GM23338 (cell line): ENCODE measurements around the gene TNNI2. TPM values are rescaled to one million over a fixed set of nuclear protein-coding genes. Genes with fewer than 3 reads are reported as not detected.

ENCODE experiments used
- ATAC-seq: fragments of 200-7000 bp; cut with Tn5 transposase; 3 replicates; pipeline ENCODE4 v1.9.1; 2020
- DNase-seq: peaks from one replicate; pipeline ENCODE4 v3.0.0-alpha.2; 2015; ENCODE audit warnings: low spot score
- H2AFZ ChIP-seq: fragments of 200-600 bp; sonication (generic); 2 replicates; pipeline ENCODE4 v1.8.0; 2016; ENCODE audit warnings: antibody characterized with exemption, mild to moderate bottlenecking, moderate library complexity
- H3F3A ChIP-seq: fragments of 200-600 bp; sonication (generic); replicated peaks from 2 replicates; pipeline ENCODE4 v1.8.0; 2017; ENCODE audit warnings: antibody characterized with exemption, mixed run types, low read depth
- H3K27ac ChIP-seq: fragments of 200-600 bp; sonication (generic); 2 replicates; pipeline ENCODE4 v1.6.1; 2016; ENCODE audit warnings: low read depth
- H3K27me3 ChIP-seq: fragments of 200-600 bp; sonication (generic); 2 replicates; pipeline ENCODE4 v1.8.0; 2016; ENCODE audit warnings: mild to moderate bottlenecking, mixed run types, moderate library complexity; ENCODE audit not compliant: insufficient read depth
- H3K36me3 ChIP-seq: fragments of 200-600 bp; sonication (generic); 2 replicates; pipeline ENCODE4 v1.8.0; 2016; ENCODE audit warnings: mild to moderate bottlenecking; ENCODE audit not compliant: insufficient read depth
- H3K4me1 ChIP-seq: fragments of 200-600 bp; sonication (generic); 2 replicates; pipeline ENCODE4 v1.8.0; 2016; ENCODE audit warnings: mild to moderate bottlenecking, moderate library complexity; ENCODE audit not compliant: insufficient read depth
- H3K4me2 ChIP-seq: fragments of 200-600 bp; sonication (generic); 2 replicates; pipeline ENCODE4 v1.7.1; 2017; ENCODE audit warnings: mixed run types
- H3K4me3 ChIP-seq: fragments of 200-600 bp; sonication (generic); 2 replicates; pipeline ENCODE4 v1.6.1; 2016; ENCODE audit warnings: mixed run types
- H3K79me2 ChIP-seq: fragments of 200-600 bp; sonication (generic); replicated peaks from 2 replicates; pipeline ENCODE4 v1.8.0; 2017; ENCODE audit warnings: mild to moderate bottlenecking; ENCODE audit not compliant: insufficient read depth
- H3K9me2 ChIP-seq: fragments of 200-600 bp; sonication (generic); 2 replicates; pipeline ENCODE4 v1.8.0; 2017; ENCODE audit not compliant: insufficient read depth
- H4K20me1 ChIP-seq: fragments of 200-600 bp; sonication (generic); replicated peaks from 2 replicates; pipeline ENCODE4 v1.8.0; 2017; ENCODE audit warnings: mild to moderate bottlenecking; ENCODE audit not compliant: insufficient read depth
- H3K27ac Mint-ChIP-seq: 2 replicates; pipeline ENCODE4 v1.8.0; 2020; ENCODE audit warnings: inconsistent platforms, mild to moderate bottlenecking, moderate library complexity, mixed read lengths
- H3K27me3 Mint-ChIP-seq: 3 replicates; pipeline ENCODE4 v1.8.0; 2022; ENCODE audit warnings: low read depth, mild to moderate bottlenecking, moderate library complexity, mixed read lengths, inconsistent platforms; ENCODE audit not compliant: insufficient read depth, poor library complexity
- H3K36me3 Mint-ChIP-seq: 3 replicates; pipeline ENCODE4 v1.8.0; 2021; ENCODE audit warnings: low read depth, mild to moderate bottlenecking, inconsistent platforms, moderate library complexity, mixed read lengths
- H3K4me1 Mint-ChIP-seq: 3 replicates; pipeline ENCODE4 v1.8.0; 2020; ENCODE audit warnings: mild to moderate bottlenecking, inconsistent platforms, mixed read lengths
- H3K4me3 Mint-ChIP-seq: 3 replicates; pipeline ENCODE4 v1.8.0; 2021; ENCODE audit warnings: moderate library complexity, mild to moderate bottlenecking, inconsistent platforms, mixed read lengths
- H3K9me3 Mint-ChIP-seq: 3 replicates; pipeline ENCODE4 v1.8.0; 2020; ENCODE audit warnings: moderate library complexity, mild to moderate bottlenecking, inconsistent platforms, mixed read lengths
- CREB1 ChIP-seq: fragments of 250-450 bp; sonication (Bioruptor Pico); IDR thresholded peaks from 2 replicates; pipeline ENCODE4 v1.5.0; 2020; ENCODE audit warnings: low read depth, mild to moderate bottlenecking, moderate library complexity
- EZH2 ChIP-seq: fragments of 200-600 bp; sonication (generic); IDR thresholded peaks from one replicate; pipeline ENCODE4 v1.8.0; 2017; ENCODE audit warnings: antibody characterized with exemption, mild to moderate bottlenecking, low read depth; ENCODE audit not compliant: unreplicated experiment
- EZH2phosphoT487 ChIP-seq: fragments of 200-600 bp; sonication (generic); IDR thresholded peaks from one replicate; pipeline ENCODE4 v1.8.1; 2018; ENCODE audit warnings: antibody characterized with exemption; ENCODE audit not compliant: unreplicated experiment
- JUNB ChIP-seq: IDR thresholded peaks from one replicate; pipeline ENCODE4 v1.6.1; 2016; ENCODE audit warnings: antibody characterized with exemption; ENCODE audit not compliant: unreplicated experiment
- NANOG ChIP-seq: IDR thresholded peaks from 2 replicates; pipeline ENCODE4 v1.6.1; 2016; ENCODE audit warnings: antibody characterized with exemption, borderline replicate concordance
- POLR2AphosphoS5 ChIP-seq: IDR thresholded peaks from 2 replicates; pipeline ENCODE4 v1.6.1; 2016; ENCODE audit warnings: antibody characterized with exemption, low read depth
- REST ChIP-seq: IDR thresholded peaks from one replicate; pipeline ENCODE4 v1.6.1; 2018; ENCODE audit warnings: antibody characterized with exemption; ENCODE audit not compliant: unreplicated experiment
- STAT1 ChIP-seq: IDR thresholded peaks from one replicate; pipeline ENCODE4 v1.6.1; 2016; ENCODE audit warnings: antibody characterized with exemption; ENCODE audit not compliant: unreplicated experiment
- ZNF114 ChIP-seq: fragments of 250-450 bp; sonication (Bioruptor Pico); IDR thresholded peaks from 2 replicates; pipeline ENCODE4 v1.5.0; 2020; ENCODE audit warnings: mild to moderate bottlenecking, moderate library complexity
- ZNF331 ChIP-seq: fragments of 250-450 bp; sonication (Bioruptor Pico); IDR thresholded peaks from 2 replicates; pipeline ENCODE4 v1.5.0; 2020; ENCODE audit warnings: low read depth, mild to moderate bottlenecking, moderate library complexity
- ZNF462 ChIP-seq: fragments of 250-450 bp; sonication (Bioruptor Pico); IDR thresholded peaks from 2 replicates; pipeline ENCODE4 v1.5.0; 2020; ENCODE audit warnings: mild to moderate bottlenecking, moderate library complexity
- polyA plus RNA-seq: library from polyadenylated mRNA; unstranded; fragments of >200 nt; fragmentation: Nextera tagmentation; extraction: Ambion mirVana; gene quantifications from 2 replicates; pipeline ENCODE4 v1.2.1, GENCODE V29; 2016
- total RNA-seq: library from RNA; depleted of rRNA; stranded (reverse); fragments of >200 nt; shearing (Covaris generic); gene quantifications from 2 replicates; pipeline ENCODE4 v1.2.3, GENCODE V29; 2014
- TF ChIP-seq, protein P1 (sequence below): IDR thresholded peaks from 2 replicates; pipeline ENCODE4 v1.6.1; 2016; ENCODE audit warnings: antibody characterized with exemption
- TF ChIP-seq, protein P2 (sequence below), 2 experiments: fragments of 200-600 bp in 1 of 2; sonication (generic) in 1 of 2; conservative IDR thresholded peaks; 2 replicates each; pipeline versions ENCODE4 v1.5.1 to v1.6.1; 2016 to 2017; ENCODE audit warnings: antibody characterized with exemption in 2 of 2, low read depth in 2 of 2, mild to moderate bottlenecking in 2 of 2, moderate library complexity in 1 of 2

TNNI2 gene
- total and polyA plus RNA-seq, 2 experiments from 2014 or later: not detected

GRCh38 chr11:1854132-1854948 is 15.6 kb downstream of the TNNI2 start:
- H3K27me3 Mint-ChIP-seq: peaks cover 4% of the 10 kb centered on the region
- H3K4me3 Mint-ChIP-seq: no peak overlapping the region
- no peaks in the 10 kb centered on the region for H3K36me3 ChIP-seq
- no peak overlapping the region for H2AFZ ChIP-seq
- no peaks in the 10 kb centered on the region for H3K4me1 ChIP-seq
- no peaks in the 10 kb centered on the region for H3K27me3 ChIP-seq
- DNase-seq: no peak
- no peaks in the 10 kb centered on the region for H3K36me3 Mint-ChIP-seq
- no peak for TF ChIP-seq ZNF114
- no peak for TF ChIP-seq CREB1 (CRISPR knock-in tag)
- TF ChIP-seq STAT1: no peak
- no peak for TF ChIP-seq REST
- TF ChIP-seq, protein P1, sequence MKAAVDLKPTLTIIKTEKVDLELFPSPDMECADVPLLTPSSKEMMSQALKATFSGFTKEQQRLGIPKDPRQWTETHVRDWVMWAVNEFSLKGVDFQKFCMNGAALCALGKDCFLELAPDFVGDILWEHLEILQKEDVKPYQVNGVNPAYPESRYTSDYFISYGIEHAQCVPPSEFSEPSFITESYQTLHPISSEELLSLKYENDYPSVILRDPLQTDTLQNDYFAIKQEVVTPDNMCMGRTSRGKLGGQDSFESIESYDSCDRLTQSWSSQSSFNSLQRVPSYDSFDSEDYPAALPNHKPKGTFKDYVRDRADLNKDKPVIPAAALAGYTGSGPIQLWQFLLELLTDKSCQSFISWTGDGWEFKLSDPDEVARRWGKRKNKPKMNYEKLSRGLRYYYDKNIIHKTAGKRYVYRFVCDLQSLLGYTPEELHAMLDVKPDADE: no peak
- no peak for TF ChIP-seq NANOG
- no peak for TF ChIP-seq EZH2
- TF ChIP-seq JUNB: no peak
- TF ChIP-seq ZNF462: no peak
- TF ChIP-seq EZH2phosphoT487: no peak
- no peak for TF ChIP-seq ZNF331
- TF ChIP-seq, protein P2, sequence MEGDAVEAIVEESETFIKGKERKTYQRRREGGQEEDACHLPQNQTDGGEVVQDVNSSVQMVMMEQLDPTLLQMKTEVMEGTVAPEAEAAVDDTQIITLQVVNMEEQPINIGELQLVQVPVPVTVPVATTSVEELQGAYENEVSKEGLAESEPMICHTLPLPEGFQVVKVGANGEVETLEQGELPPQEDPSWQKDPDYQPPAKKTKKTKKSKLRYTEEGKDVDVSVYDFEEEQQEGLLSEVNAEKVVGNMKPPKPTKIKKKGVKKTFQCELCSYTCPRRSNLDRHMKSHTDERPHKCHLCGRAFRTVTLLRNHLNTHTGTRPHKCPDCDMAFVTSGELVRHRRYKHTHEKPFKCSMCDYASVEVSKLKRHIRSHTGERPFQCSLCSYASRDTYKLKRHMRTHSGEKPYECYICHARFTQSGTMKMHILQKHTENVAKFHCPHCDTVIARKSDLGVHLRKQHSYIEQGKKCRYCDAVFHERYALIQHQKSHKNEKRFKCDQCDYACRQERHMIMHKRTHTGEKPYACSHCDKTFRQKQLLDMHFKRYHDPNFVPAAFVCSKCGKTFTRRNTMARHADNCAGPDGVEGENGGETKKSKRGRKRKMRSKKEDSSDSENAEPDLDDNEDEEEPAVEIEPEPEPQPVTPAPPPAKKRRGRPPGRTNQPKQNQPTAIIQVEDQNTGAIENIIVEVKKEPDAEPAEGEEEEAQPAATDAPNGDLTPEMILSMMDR (conservative IDR thresholded peaks at IDR 0.05; ENCODE audit: low read depth in 2 of 2): no peak
- TF ChIP-seq POLR2AphosphoS5: no peak
- H3K9me2 ChIP-seq: no peaks in the 10 kb centered on the region
- no peaks in the 10 kb centered on the region for H4K20me1 ChIP-seq
- H3F3A ChIP-seq: no peaks in the 10 kb centered on the region
- H3K27ac Mint-ChIP-seq: no peak overlapping the region
- H3K4me2 ChIP-seq: no peak overlapping the region
- ATAC-seq: no peak
- H3K27ac ChIP-seq: no peak overlapping the region
- H3K4me1 Mint-ChIP-seq: no peaks in the 10 kb centered on the region
- H3K4me3 ChIP-seq: no peak overlapping the region
- H3K79me2 ChIP-seq: no peaks in the 10 kb centered on the region
- H3K9me3 Mint-ChIP-seq: no peaks in the 10 kb centered on the region
